GM13976 (cell line): ENCODE measurements around the gene INF2.

ENCODE experiments used
- DNase-seq: peaks from one replicate; pipeline ENCODE4 v3.0.0; 2012; ENCODE audit warnings: low spot score
- in situ Hi-C: fragments of 300-500 bp; cut with MboI; formaldehyde crosslinking; loops from one replicate; pipeline ENCODE4 v1.12.0; 2022; ENCODE audit warnings: low sequenced_read_pairs, mixed read lengths, inconsistent platforms; ENCODE audit not compliant: unreplicated experiment
- TF ChIP-seq, protein P1 (sequence below): IDR thresholded peaks from 2 replicates; pipeline ENCODE4 v1.5.1; 2012; ENCODE audit warnings: borderline replicate concordance, mild to moderate bottlenecking; ENCODE audit not compliant: insufficient read depth; ENCODE audit errors: extremely low read depth, missing control alignments, control extremely low read depth

INF2 gene

DNA sequence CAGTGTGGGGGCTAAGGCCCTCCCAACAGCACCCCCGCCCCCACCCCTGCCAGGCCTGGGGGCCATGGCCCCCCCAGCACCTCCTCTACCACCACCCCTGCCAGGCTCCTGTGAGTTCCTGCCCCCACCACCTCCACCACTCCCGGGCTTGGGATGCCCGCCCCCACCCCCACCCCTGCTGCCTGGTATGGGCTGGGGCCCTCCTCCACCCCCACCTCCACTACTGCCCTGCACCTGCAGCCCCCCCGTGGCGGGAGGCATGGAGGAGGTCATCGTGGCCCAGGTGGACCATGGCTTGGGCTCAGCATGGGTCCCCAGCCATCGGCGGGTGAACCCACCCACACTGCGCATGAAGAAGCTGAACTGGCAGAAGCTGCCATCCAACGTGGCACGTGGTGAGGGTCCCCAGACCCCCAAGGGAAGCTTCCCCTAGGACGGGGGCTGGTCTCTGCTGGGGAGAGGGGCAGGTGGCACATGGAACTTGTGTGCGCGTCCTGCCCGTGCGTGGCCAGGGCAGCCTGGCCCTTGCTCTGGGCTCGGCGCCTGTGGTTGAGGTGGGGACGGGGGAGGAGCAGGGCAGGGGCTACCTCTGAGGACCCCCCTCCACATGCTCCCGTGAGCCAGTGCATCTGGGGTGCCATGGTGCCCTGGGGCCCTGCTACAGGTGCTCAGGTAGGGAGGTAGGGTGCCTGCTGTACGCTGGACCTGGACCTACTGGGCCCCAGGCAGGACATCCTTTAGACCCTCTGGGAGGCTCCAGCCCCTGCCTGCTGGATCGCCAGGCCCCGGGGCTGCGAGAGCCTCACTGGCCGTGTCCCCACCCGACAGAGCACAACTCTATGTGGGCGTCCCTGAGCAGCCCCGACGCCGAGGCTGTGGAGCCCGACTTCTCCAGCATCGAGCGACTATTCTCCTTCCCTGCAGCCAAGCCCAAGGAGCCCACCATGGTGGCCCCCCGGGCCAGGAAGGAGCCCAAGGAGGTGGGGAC is 18.5 kb downstream of the INF2 start:
- TF ChIP-seq, protein P1, sequence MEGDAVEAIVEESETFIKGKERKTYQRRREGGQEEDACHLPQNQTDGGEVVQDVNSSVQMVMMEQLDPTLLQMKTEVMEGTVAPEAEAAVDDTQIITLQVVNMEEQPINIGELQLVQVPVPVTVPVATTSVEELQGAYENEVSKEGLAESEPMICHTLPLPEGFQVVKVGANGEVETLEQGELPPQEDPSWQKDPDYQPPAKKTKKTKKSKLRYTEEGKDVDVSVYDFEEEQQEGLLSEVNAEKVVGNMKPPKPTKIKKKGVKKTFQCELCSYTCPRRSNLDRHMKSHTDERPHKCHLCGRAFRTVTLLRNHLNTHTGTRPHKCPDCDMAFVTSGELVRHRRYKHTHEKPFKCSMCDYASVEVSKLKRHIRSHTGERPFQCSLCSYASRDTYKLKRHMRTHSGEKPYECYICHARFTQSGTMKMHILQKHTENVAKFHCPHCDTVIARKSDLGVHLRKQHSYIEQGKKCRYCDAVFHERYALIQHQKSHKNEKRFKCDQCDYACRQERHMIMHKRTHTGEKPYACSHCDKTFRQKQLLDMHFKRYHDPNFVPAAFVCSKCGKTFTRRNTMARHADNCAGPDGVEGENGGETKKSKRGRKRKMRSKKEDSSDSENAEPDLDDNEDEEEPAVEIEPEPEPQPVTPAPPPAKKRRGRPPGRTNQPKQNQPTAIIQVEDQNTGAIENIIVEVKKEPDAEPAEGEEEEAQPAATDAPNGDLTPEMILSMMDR = no peak
- in situ Hi-C loops = loop anchor here (10.0 kb wide), 1 partner anchor 63 kb away; no protein-coding TSS in a partner anchor
- DNase-seq = no peak

DNA sequence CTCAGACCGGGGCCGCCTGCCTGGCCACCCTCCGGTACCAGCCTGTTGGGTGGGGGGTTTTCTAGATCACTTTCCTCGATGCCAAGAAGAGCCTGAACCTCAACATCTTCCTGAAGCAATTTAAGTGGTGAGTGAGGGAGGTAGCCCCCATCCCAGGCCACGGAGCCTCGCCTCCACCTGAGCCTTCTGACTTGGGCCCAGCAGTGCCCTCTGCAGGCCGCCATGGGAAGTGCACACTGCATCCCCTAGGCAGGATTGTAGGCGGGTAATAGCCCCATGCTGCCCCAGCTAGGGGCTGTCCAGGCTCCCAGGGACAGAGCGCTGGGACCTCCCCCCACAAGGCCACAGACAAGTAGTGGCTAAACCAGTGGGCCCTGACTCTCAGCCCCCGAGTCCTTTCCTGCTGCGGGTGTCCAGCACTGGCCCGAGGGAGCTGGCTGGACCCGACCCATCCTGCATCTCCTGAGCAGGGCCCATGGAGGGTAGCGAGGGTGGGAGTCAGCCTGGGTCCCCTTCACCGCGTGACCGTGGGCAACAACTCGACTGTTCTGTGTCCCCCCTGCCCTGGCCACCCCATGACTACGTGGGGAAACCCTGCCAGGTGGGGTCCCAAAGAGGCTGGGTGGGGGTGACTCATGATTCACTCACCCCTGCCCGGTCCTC is 19.3 kb downstream of the INF2 start:
- in situ Hi-C loops = loop anchor here (10.0 kb wide), 1 partner anchor 64 kb away; no protein-coding TSS in a partner anchor

DNA sequence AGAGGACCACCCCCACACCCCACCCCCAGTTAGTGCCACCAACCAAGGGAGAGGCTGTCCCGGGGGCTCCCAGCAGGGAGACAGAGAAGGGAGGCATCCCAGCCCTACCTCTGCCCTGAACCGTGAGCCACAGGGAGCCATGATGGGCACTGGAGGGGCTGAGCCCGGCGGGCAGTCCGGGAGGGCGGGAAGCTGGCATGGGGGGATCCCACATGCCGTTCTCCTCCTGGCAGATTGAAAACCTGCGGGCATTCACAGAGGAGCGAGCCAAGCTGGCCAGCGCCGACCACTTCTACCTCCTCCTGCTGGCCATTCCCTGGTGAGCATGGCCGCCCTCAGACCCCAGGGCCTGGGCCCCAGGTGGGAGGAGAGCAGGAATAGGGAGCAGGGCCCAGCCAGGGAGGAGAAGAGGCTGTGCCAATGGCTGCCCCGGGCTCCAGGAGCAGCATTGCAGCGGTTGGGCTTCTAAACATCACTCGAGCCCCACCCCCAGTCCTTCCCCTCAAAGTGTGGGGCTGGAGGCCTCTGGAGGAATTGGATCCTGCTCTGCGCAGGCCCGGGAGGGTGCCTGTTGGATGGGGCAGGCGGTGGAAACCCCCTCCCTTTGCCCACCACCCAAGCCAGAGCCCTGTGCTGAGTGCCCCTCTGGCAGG is 20.1 kb downstream of the INF2 start:
- in situ Hi-C loops = loop anchor here (10.0 kb wide), 1 partner anchor 65 kb away; no protein-coding TSS in a partner anchor
- TF ChIP-seq, protein P1 = no peak
- DNase-seq = no peak

More for the DNA sequence above, 19.3 kb downstream of the INF2 start:
- TF ChIP-seq, protein P1 = peak; percentile 98
- peak; percentile 96 for DNase-seq

DNA sequence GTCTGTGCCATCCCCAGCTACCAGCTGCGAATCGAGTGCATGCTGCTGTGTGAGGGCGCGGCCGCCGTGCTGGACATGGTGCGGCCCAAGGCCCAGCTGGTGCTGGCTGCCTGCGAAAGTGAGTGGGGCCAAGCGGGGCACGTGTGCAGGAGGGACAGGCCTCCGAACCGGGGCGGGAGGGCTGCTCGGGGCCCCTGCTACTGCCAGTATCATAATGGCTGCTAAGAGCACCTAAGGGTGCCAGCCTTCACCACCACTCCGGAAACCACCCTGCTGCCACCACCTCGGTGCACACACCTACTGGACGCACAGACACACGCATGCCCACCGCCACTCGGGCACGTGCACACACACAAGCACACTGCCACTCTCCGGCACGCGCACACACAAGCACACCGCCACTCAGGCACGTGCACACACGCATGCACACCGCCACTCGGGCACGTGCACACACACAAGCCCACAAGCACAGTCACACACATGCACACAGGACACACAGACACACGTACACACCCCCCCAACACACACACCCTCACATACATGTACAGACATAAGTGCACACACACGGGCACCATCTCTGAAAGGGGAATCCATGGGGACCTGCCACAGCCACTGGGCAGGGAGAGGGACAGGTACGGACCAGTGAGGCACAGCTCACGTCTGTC is 20.8 kb downstream of the INF2 start:
- no peak for DNase-seq
- in situ Hi-C loops = no loop called here
- TF ChIP-seq, protein P1 = no peak

DNA sequence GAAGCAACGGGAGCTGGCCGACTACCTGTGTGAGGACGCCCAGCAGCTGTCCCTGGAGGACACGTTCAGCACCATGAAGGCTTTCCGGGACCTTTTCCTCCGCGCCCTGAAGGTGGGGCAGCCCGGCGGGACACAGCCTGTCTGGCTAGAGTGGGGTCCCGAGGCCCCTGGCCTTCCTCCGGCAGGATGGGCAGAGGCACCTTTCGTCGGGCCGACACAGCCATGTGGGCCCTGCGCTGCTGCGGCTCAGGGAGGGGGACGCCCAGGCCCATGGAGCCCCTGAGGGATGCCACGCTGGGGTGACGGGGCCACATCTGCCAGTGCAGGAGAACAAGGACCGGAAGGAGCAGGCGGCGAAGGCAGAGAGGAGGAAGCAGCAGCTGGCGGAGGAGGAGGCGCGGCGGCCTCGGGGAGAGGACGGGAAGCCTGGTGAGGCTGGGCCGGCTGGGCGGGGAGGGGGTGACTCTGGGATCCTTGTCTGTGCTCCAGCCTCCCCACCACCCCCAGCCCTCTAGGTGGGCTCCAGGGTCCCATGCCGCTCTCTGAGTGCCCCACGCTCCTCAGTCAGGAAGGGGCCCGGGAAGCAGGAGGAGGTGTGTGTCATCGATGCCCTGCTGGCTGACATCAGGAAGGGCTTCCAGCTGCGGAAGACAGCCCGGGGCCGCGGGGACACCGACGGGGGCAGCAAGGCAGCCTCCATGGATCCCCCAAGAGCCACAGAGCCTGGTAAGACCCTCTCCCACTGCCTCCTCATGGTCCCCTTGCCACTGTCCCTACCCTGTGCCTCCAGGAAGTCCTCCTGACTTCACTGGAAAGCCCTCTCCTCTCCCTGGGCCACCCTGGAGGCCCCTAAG is 23.7 kb downstream of the INF2 start:
- in situ Hi-C loops = no loop called here
- no peak for DNase-seq

More for the DNA sequence above, 23.7 kb downstream of the INF2 start:
- TF ChIP-seq, protein P1 = no peak
